ENCODE data around the gene ZNF148. TPM values are rescaled to one million over a fixed set of nuclear protein-coding genes. Genes with fewer than 3 reads are reported as not detected.

ZNF148 gene
- total RNA-seq, 2 donors from 2014 or later = 33.8 to 37.8 TPM

DNA sequence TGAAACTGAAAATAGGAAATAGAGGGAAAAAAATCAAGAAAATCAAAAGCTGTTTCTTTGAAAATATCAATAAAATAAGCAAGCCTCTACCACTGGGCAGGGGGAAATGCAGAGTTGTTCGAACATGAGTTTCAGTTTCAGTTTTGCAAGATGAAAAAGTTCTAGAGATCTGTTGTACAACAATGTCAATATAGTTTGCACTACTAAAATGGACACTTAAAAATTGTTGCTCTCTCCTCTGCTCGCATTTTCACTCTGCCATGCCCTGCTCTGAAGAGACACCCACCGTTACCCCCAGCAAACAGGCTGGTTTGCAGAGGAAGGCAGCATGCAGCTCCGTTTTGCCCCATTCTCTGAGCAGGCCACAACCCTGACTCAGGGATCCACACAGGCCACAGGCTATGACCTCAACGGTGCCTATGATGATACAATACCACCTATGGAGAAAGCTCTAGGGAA, 64.5 kb downstream of the ZNF148 start:
- peaks cover 8% of the 10 kb centered on the region for H3K9me3 ChIP-seq (ENCODE audit: control insufficient read depth, low read length)
- no peaks in the 10 kb centered on the region for H3K4me1 ChIP-seq (ENCODE audit: control insufficient read depth, insufficient read depth, low read length)
- H3K36me3 Mint-ChIP-seq (ENCODE audit: low read depth) = peaks cover 54% of the 10 kb centered on the region
- no peak overlapping the region for H3K9ac ChIP-seq (ENCODE audit: extremely low read depth, low read length, poor library complexity, severe bottlenecking)
- no peaks in the 10 kb centered on the region for H3K27me3 ChIP-seq (ENCODE audit: control insufficient read depth, insufficient read depth, low read length, poor library complexity, severe bottlenecking)
- H3K27ac Mint-ChIP-seq = peak overlapping the region; percentile 58
- WGBS, 2 experiments (ENCODE audit: insufficient coverage in 1 of 2, insufficient read length in 1 of 2) = 93 to 94% methylated on average over 5 of the region's 5 CpGs
- DNase-seq = no peak
- no peak overlapping the region for H3K4me3 Mint-ChIP-seq
- no peak overlapping the region for H3K27ac ChIP-seq (ENCODE audit: low read depth, low read length)
- no peaks in the 10 kb centered on the region for H3K27me3 Mint-ChIP-seq (ENCODE audit: insufficient read depth)
- TF ChIP-seq, protein P1, sequence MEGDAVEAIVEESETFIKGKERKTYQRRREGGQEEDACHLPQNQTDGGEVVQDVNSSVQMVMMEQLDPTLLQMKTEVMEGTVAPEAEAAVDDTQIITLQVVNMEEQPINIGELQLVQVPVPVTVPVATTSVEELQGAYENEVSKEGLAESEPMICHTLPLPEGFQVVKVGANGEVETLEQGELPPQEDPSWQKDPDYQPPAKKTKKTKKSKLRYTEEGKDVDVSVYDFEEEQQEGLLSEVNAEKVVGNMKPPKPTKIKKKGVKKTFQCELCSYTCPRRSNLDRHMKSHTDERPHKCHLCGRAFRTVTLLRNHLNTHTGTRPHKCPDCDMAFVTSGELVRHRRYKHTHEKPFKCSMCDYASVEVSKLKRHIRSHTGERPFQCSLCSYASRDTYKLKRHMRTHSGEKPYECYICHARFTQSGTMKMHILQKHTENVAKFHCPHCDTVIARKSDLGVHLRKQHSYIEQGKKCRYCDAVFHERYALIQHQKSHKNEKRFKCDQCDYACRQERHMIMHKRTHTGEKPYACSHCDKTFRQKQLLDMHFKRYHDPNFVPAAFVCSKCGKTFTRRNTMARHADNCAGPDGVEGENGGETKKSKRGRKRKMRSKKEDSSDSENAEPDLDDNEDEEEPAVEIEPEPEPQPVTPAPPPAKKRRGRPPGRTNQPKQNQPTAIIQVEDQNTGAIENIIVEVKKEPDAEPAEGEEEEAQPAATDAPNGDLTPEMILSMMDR (conservative IDR thresholded peaks at IDR 0.05) = no peak
- H3K36me3 ChIP-seq (ENCODE audit: control insufficient read depth, insufficient read depth, low read length) = peaks cover 66% of the 10 kb centered on the region
- no peak overlapping the region for H3K4me3 ChIP-seq (ENCODE audit: low read length)
- H3K4me1 Mint-ChIP-seq = peaks cover under 1% of the 10 kb centered on the region
- peaks cover 8% of the 10 kb centered on the region for H3K9me3 Mint-ChIP-seq

DNA sequence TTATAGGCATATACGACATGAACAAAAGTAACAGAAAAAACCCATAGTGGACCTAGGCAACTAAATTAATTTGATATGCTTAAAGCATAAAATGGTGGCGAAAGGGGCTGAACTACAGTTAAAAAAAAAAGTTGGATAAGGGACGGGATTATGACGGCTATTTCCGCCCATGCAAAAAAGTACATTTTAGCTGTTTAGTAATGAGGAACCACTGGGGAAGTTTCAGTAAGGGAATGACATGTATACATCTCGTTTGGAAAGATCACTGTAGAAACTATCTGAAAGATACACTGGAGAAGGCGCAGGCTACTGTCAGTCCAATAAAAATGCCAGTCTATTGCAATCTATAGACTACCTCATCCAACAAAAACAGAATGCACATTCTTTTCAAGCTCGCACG, 65.6 kb downstream of the ZNF148 start:
- peaks cover 66% of the 10 kb centered on the region for H3K36me3 ChIP-seq (ENCODE audit: control insufficient read depth, insufficient read depth, low read length)
- Mint-ChIP-seq H3K27me3 (ENCODE audit: insufficient read depth) (no peaks in the 10 kb centered on the region), H3K9me3 (peaks cover 8% of the 10 kb centered on the region), H3K36me3 (ENCODE audit: low read depth) (peaks cover 51% of the 10 kb centered on the region), H3K4me3 (no peak overlapping the region), H3K27ac (no peak overlapping the region), H3K4me1 (peaks cover 5% of the 10 kb centered on the region)
- no peaks in the 10 kb centered on the region for H3K4me1 ChIP-seq (ENCODE audit: control insufficient read depth, insufficient read depth, low read length)
- 93 to 96% methylated on average over 3 to 9 of the region's 9 CpGs for WGBS, 2 experiments (ENCODE audit: insufficient coverage in 1 of 2, insufficient read length in 1 of 2)
- no peaks in the 10 kb centered on the region for H3K27me3 ChIP-seq (ENCODE audit: control insufficient read depth, insufficient read depth, low read length, poor library complexity, severe bottlenecking)
- H3K9ac ChIP-seq (ENCODE audit: extremely low read depth, low read length, poor library complexity, severe bottlenecking) = no peak overlapping the region
- TF ChIP-seq, protein P1 (conservative IDR thresholded peaks at IDR 0.05) = no peak
- peaks cover 8% of the 10 kb centered on the region for H3K9me3 ChIP-seq (ENCODE audit: control insufficient read depth, low read length)
- DNase-seq = no peak
- H3K4me3 ChIP-seq (ENCODE audit: low read length) = no peak overlapping the region
- no peak overlapping the region for H3K27ac ChIP-seq (ENCODE audit: low read depth, low read length)

DNA sequence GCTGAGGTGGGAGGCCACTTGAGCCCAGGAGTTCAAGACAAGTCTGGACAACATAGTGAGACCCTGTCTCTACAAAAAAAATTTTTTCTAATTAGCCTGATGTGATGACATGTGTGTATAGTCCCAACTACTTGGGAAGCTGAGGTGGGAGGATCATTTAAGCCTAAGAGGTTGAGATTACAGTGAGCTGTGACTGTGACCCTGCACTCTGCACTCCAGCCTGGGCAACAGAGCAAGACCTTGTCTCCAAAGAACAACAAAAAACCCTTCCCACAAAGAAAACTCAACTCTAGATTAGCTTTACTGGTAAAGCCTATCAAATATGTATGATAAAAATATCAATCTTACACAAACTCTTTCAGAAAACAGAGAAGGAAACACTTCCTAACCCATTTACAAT, 68.5 kb downstream of the ZNF148 start:
- H3K9me3 Mint-ChIP-seq = peaks cover 8% of the 10 kb centered on the region
- no peak overlapping the region for H3K9ac ChIP-seq (ENCODE audit: extremely low read depth, low read length, poor library complexity, severe bottlenecking)
- TF ChIP-seq, protein P1 (conservative IDR thresholded peaks at IDR 0.05) = no peak
- peaks cover 44% of the 10 kb centered on the region for H3K36me3 ChIP-seq (ENCODE audit: control insufficient read depth, insufficient read depth, low read length)
- peaks cover 43% of the 10 kb centered on the region for H3K36me3 Mint-ChIP-seq (ENCODE audit: low read depth)
- peaks cover 5% of the 10 kb centered on the region for H3K4me1 Mint-ChIP-seq
- peaks cover 8% of the 10 kb centered on the region for H3K9me3 ChIP-seq (ENCODE audit: control insufficient read depth, low read length)
- DNase-seq = no peak
- no peak overlapping the region for H3K27ac ChIP-seq (ENCODE audit: low read depth, low read length)
- H3K4me1 ChIP-seq (ENCODE audit: control insufficient read depth, insufficient read depth, low read length) = no peaks in the 10 kb centered on the region
- H3K4me3 ChIP-seq (ENCODE audit: low read length) = no peak overlapping the region
- H3K27me3 Mint-ChIP-seq (ENCODE audit: insufficient read depth) = no peaks in the 10 kb centered on the region
- H3K27me3 ChIP-seq (ENCODE audit: control insufficient read depth, insufficient read depth, low read length, poor library complexity, severe bottlenecking) = no peaks in the 10 kb centered on the region
- H3K27ac Mint-ChIP-seq = no peak overlapping the region
- H3K4me3 Mint-ChIP-seq = no peak overlapping the region
